Dermis blood vessel endothelial cell (primary cell): Measurements from ENCODE around the gene RPS16. TPM values are rescaled to one million over a fixed set of nuclear protein-coding genes. Genes with fewer than 3 reads are reported as not detected.

Experiments used
- DNase-seq: peaks from one replicate; pipeline ENCODE4 v3.0.0; 2010
- total RNA-seq: library from RNA; depleted of rRNA; stranded (reverse); fragments of >200 nt; gene quantifications from 2 replicates; pipeline ENCODE4 v1.2.3, GENCODE V29; 2014

The RPS16 gene
- total RNA-seq, 1 donor from 2014 or later: 115 TPM

GRCh38 chr19:39385629-39386411, 49.9 kb downstream of the RPS16 start:
- DNase-seq: no peak

- no peak for DNase-seq
Observed at GRCh38 chr19:39384839-39385568, 50.7 kb downstream of the RPS16 start.

Other genes with a start within 250 kb of the RPS16 start
- gene NCCRP1, start 239.0 kb downstream of the RPS16 start, total RNA-seq: not detected in 2 replicates
- not detected in 2 replicates for gene SYCN, start 231.7 kb downstream of the RPS16 start, total RNA-seq
- gene IFNL3, start 190.9 kb downstream of the RPS16 start, total RNA-seq: not detected in 2 replicates
- gene IFNL4, start 187.1 kb downstream of the RPS16 start, total RNA-seq: 0.05 TPM in 1 of 2 replicates, not detected in the other
- not detected in 2 replicates for gene IFNL2, start 167.6 kb downstream of the RPS16 start, total RNA-seq
- not detected in 2 replicates for gene IFNL1, start 139.5 kb downstream of the RPS16 start, total RNA-seq
- gene LRFN1, start 115.1 kb downstream of the RPS16 start, total RNA-seq: 0.51 and 0.84 TPM in 2 replicates
- 89.9 and 196 TPM in 2 replicates for gene GMFG, start 99.9 kb downstream of the RPS16 start, total RNA-seq
- 32.2 and 55.7 TPM in 2 replicates for gene SAMD4B, start 93.5 kb downstream of the RPS16 start, total RNA-seq
- 29.5 and 34.2 TPM in 2 replicates for gene PAF1, start 44.8 kb downstream of the RPS16 start, total RNA-seq
- 10.7 and 22.5 TPM in 2 replicates for gene MED29, start 44.6 kb downstream of the RPS16 start, total RNA-seq
- 1.0 and 2.4 TPM in 2 replicates for gene ZFP36, start 29.1 kb downstream of the RPS16 start, total RNA-seq
- 13.6 and 22.1 TPM in 2 replicates for gene PLEKHG2, start 23.3 kb downstream of the RPS16 start, total RNA-seq
- gene SUPT5H, start 9.6 kb upstream of the RPS16 start, total RNA-seq: 35.4 and 67.2 TPM in 2 replicates
- gene TIMM50, start 44.9 kb upstream of the RPS16 start, total RNA-seq: 66.5 and 67.9 TPM in 2 replicates
- 0.17 and 0.28 TPM in 2 replicates for gene DLL3, start 63.0 kb upstream of the RPS16 start, total RNA-seq
- not detected in 2 replicates for gene SELENOV, start 79.2 kb upstream of the RPS16 start, total RNA-seq
- 2.2 and 2.7 TPM in 2 replicates for gene EID2B, start 96.9 kb upstream of the RPS16 start, total RNA-seq
- 16.2 and 17.8 TPM in 2 replicates for gene EID2, start 104.2 kb upstream of the RPS16 start, total RNA-seq
- not detected in 2 replicates for gene LGALS13, start 166.6 kb upstream of the RPS16 start, total RNA-seq
- gene LGALS16, start 220.0 kb upstream of the RPS16 start, total RNA-seq: not detected in 2 replicates